ENCODE data around the gene JAM3. TPM values are rescaled to one million over a fixed set of nuclear protein-coding genes. Genes with fewer than 3 reads are reported as not detected.

JAM3 gene
- total and polyA plus RNA-seq, 10 of the 15 experiments (the other 5 are each of a cell fraction or from before 2014, with no cell fraction given): 0.04 to 1.1 (median 0.32) TPM; not detected in 1

DNA sequence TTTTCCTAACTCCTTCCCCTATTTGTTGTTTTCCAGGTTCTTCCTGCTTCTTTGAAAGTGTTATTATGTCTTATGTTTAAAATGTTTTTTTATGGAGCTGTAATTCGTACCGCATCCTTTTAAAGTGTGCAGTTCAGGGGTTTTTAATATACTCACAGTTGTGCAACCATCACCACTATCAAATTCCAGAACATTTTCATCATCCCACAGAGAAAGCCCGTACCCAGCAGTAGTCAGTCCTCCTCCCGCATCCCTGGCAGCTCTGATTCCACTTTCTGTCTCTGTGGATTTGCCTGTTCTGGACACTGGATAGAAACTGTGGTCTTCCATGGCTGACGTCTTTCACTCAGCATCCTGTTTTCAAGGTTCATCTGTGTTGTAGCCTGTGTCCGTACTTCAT, 73.7 kb downstream of the JAM3 start (continued):
- TF ChIP-seq GABPA (IDR thresholded peaks at IDR 0.05; ENCODE audit: low read depth): no peak

DNA sequence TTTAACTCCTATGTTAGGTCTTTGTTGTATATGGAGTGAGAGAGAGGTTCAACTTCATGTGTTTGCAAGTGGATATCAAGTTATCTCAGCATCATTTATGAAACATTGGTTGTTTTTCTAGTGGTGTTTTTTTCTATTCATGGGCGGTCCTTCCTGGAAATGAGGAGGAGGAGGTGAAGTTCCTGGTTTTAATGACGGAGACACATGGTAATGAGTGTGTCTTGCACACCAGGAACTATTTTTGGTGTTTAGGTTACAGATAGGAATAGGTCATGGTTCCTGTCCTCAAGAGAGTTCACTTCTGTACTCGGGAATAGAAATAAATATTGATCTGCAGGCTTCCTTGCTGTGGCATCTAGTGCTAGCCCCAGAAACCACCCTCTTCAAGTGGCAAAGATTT, 74.9 kb downstream of the JAM3 start:
- no peak overlapping the region for H2AFZ ChIP-seq (ENCODE audit: control insufficient read depth, low read depth, low read length)
- H3K27me3 ChIP-seq (replicated peaks in 1 of 2; ENCODE audit: control insufficient read depth in 2 of 2, insufficient read depth in 2 of 2, low read length in 1 of 2): no peaks in the 10 kb centered on the region
- ATAC-seq: no peak
- intact Hi-C loops (cut with micrococcal nuclease; ENCODE audit: unreplicated experiment) (no loop called here), in situ Hi-C loops (cut with MboI) (loop anchor here (5.0 kb wide), 2 partner anchors 92 to 216 kb away; no protein-coding TSS in a partner anchor)
- no peak overlapping the region for H3K27ac ChIP-seq (ENCODE audit: control insufficient read depth, insufficient read depth)
- TF ChIP-seq SUPT20H (IDR thresholded peaks at IDR 0.05; ENCODE audit: borderline replicate concordance, control insufficient read depth, low read depth, low read length) (no peak), FOXK2 (IDR thresholded peaks at IDR 0.05) (no peak), E2F4 (IDR thresholded peaks at IDR 0.05; ENCODE audit: low read depth, low read length) (no peak), USF1 (IDR thresholded peaks at IDR 0.05; ENCODE audit: borderline replicate concordance, extremely low read length, insufficient read depth, low read depth, low read length) (no peak)
- H3K4me2 ChIP-seq (ENCODE audit: control insufficient read depth, insufficient read depth): no peak overlapping the region
- no peak for DNase-seq (ENCODE audit: low read depth, low spot score)
- ChIA-PET RAD21 (ENCODE audit: unreplicated experiment) (no interaction called here), SMC1A (ENCODE audit: uncharacterized antibody, unreplicated experiment) (no interaction called here), POLR2A (no interaction called here), CTCF (no interaction called here)
- 0% methylated on average over 3 of the region's 3 CpGs for WGBS (ENCODE audit: insufficient coverage, insufficient replicate concordance, low lambda C conversion rate, missing lambda C conversion rate)
- no peaks in the 10 kb centered on the region for H3K4me1 ChIP-seq (ENCODE audit: control insufficient read depth, insufficient read depth, low read length)
- no peak overlapping the region for H3K9ac ChIP-seq (ENCODE audit: control insufficient read depth, insufficient read depth, low read length)
- H3K4me3 ChIP-seq: no peak overlapping the region
- H3K36me3 ChIP-seq (ENCODE audit: control insufficient read depth in 2 of 2, insufficient read depth in 2 of 2, low read length in 1 of 2): no peaks in the 10 kb centered on the region
- H4K20me1 ChIP-seq (ENCODE audit: control insufficient read depth, insufficient read depth): no peaks in the 10 kb centered on the region
- H3K79me2 ChIP-seq (ENCODE audit: control insufficient read depth, insufficient read depth, low read length): no peaks in the 10 kb centered on the region
- no peaks in the 10 kb centered on the region for H3K9me3 ChIP-seq (replicated peaks; ENCODE audit: control insufficient read depth, insufficient read depth, low read length)
- no TSS peak for BruUV-seq (replicated peaks)
- FAIRE-seq: no peak

Data from GM12878 (cell line).